SK-N-SH treated with all-trans-retinoic acid at 6 μM for 48 hours (cell line): ENCODE data around the gene KRT82.

Source experiments
- ATAC-seq: fragments of 200-7000 bp; cut with Tn5 transposase; 3 replicates; pipeline ENCODE4 v1.9.1; 2020; ENCODE audit warnings: mild to moderate bottlenecking, moderate library complexity
- ARNTL ChIP-seq: fragments of 450-650 bp; formaldehyde crosslinking; IDR thresholded peaks from 2 replicates; pipeline ENCODE4 v1.5.0; 2020; ENCODE audit warnings: low read depth, mild to moderate bottlenecking, moderate library complexity, borderline replicate concordance
- CSDC2 ChIP-seq: fragments of 250-450 bp; sonication (Bioruptor Pico); IDR thresholded peaks from 2 replicates; pipeline ENCODE4 v1.5.0; 2020; ENCODE audit warnings: mild to moderate bottlenecking, moderate library complexity
- ESRRG ChIP-seq: fragments of 250-450 bp; sonication (Bioruptor Pico); IDR thresholded peaks from 2 replicates; pipeline ENCODE4 v1.6.1; 2021; ENCODE audit warnings: mild to moderate bottlenecking
- GLIS3 ChIP-seq: fragments of 250-450 bp; sonication (Bioruptor Pico); IDR thresholded peaks from 2 replicates; pipeline ENCODE4 v1.5.0; 2020; ENCODE audit warnings: mild to moderate bottlenecking, moderate library complexity
- ISL1 ChIP-seq: fragments of 250-450 bp; sonication (Bioruptor Pico); IDR thresholded peaks from 2 replicates; pipeline ENCODE4 v2.1.2; 2022; ENCODE audit warnings: mild to moderate bottlenecking, moderate library complexity
- OSR1 ChIP-seq: fragments of 250-450 bp; sonication (Bioruptor Pico); IDR thresholded peaks from 2 replicates; pipeline ENCODE4 v1.8.0; 2022; ENCODE audit warnings: moderate library complexity, mild to moderate bottlenecking, inconsistent platforms
- PPARA ChIP-seq: fragments of 250-450 bp; sonication (Bioruptor Pico); IDR thresholded peaks from 2 replicates; pipeline ENCODE4 v1.5.0; 2020; ENCODE audit warnings: mild to moderate bottlenecking, borderline replicate concordance
- RARB ChIP-seq: fragments of 250-450 bp; sonication (Bioruptor Pico); IDR thresholded peaks from 2 replicates; pipeline ENCODE4 v1.8.0; 2021; ENCODE audit warnings: mild to moderate bottlenecking, moderate library complexity
- SNAI2 ChIP-seq: fragments of 250-450 bp; sonication (Bioruptor Pico); IDR thresholded peaks from 2 replicates; pipeline ENCODE4 v1.5.0; 2020; ENCODE audit warnings: mild to moderate bottlenecking, moderate library complexity
- TCF4 ChIP-seq: fragments of 250-450 bp; sonication (Bioruptor Pico); IDR thresholded peaks from 2 replicates; pipeline ENCODE4 v1.8.0; 2021; ENCODE audit warnings: mild to moderate bottlenecking, moderate library complexity, borderline replicate concordance
- TOX ChIP-seq: fragments of 250-450 bp; sonication (Bioruptor Pico); IDR thresholded peaks from 2 replicates; pipeline ENCODE4 v1.8.0; 2021; ENCODE audit warnings: mild to moderate bottlenecking, moderate library complexity, borderline replicate concordance
- ZC3H10 ChIP-seq: fragments of 250-450 bp; sonication (Bioruptor Pico); IDR thresholded peaks from 2 replicates; pipeline ENCODE4 v1.5.1; 2021; ENCODE audit warnings: mild to moderate bottlenecking, moderate library complexity
- ZFP3 ChIP-seq: fragments of 250-450 bp; sonication (Bioruptor Pico); IDR thresholded peaks from 2 replicates; pipeline ENCODE4 v1.5.0; 2020; ENCODE audit warnings: mild to moderate bottlenecking, moderate library complexity
- ZFP30 ChIP-seq: fragments of 450-650 bp; formaldehyde crosslinking; IDR thresholded peaks from 2 replicates; pipeline ENCODE4 v1.5.0; 2022; ENCODE audit warnings: mild to moderate bottlenecking, moderate library complexity
- ZNF565 ChIP-seq: fragments of 450-650 bp; formaldehyde crosslinking; conservative IDR thresholded peaks from 2 replicates; pipeline ENCODE4 v1.5.0; 2020; ENCODE audit warnings: low read depth, mild to moderate bottlenecking, moderate library complexity
- ZNF70 ChIP-seq: fragments of 450-650 bp; formaldehyde crosslinking; IDR thresholded peaks from 2 replicates; pipeline ENCODE4 v1.5.0; 2020; ENCODE audit warnings: mild to moderate bottlenecking, moderate library complexity
- ZNF8 ChIP-seq: fragments of 450-650 bp; formaldehyde crosslinking; IDR thresholded peaks from 2 replicates; pipeline ENCODE4 v1.5.0; 2020; ENCODE audit warnings: mild to moderate bottlenecking, moderate library complexity
- TF ChIP-seq, protein P1 (sequence below): fragments of 250-450 bp; sonication (Bioruptor Pico); IDR thresholded peaks from 2 replicates; pipeline ENCODE4 v1.5.1; 2021; ENCODE audit warnings: mild to moderate bottlenecking, moderate library complexity
- TF ChIP-seq, protein P2 (sequence below): fragments of 250-450 bp; sonication (Bioruptor Pico); IDR thresholded peaks from 2 replicates; pipeline ENCODE4 v1.8.0; 2020; ENCODE audit warnings: mild to moderate bottlenecking, moderate library complexity, borderline replicate concordance
- TF ChIP-seq, protein P3 (sequence below): fragments of 250-450 bp; sonication (Bioruptor Pico); IDR thresholded peaks from 2 replicates; pipeline ENCODE4 v1.5.1; 2020; ENCODE audit warnings: low read depth, mild to moderate bottlenecking, moderate library complexity
- TF ChIP-seq, protein P4 (sequence below): fragments of 250-450 bp; sonication (Bioruptor Pico); IDR thresholded peaks from 2 replicates; pipeline ENCODE4 v1.8.0; 2021; ENCODE audit warnings: low read depth, mild to moderate bottlenecking, moderate library complexity, borderline replicate concordance
- TF ChIP-seq, protein P5 (sequence below): fragments of 250-450 bp; sonication (Bioruptor Pico); IDR thresholded peaks from 2 replicates; pipeline ENCODE4 v1.5.0; 2020; ENCODE audit warnings: mild to moderate bottlenecking, moderate library complexity

Gene KRT82

DNA sequence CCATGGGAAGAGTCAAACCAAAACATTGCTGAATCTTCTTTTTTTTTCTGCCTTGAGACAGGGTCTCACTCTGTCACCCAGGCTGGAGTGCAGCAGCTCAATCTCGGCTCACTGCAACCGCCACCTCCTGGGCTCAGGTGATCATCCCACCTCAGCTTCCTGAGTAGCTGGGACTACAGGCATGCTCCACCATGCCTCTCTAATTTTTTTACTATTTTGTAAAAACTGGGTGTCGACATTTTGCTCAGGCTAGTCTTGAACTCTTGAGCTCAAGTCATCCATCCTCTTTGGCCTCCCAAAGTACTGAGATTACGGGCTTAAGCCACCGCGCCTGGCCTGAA, 29.5 kb upstream of the KRT82 start:
- ATAC-seq = no peak
- TF ChIP-seq, protein P1, sequence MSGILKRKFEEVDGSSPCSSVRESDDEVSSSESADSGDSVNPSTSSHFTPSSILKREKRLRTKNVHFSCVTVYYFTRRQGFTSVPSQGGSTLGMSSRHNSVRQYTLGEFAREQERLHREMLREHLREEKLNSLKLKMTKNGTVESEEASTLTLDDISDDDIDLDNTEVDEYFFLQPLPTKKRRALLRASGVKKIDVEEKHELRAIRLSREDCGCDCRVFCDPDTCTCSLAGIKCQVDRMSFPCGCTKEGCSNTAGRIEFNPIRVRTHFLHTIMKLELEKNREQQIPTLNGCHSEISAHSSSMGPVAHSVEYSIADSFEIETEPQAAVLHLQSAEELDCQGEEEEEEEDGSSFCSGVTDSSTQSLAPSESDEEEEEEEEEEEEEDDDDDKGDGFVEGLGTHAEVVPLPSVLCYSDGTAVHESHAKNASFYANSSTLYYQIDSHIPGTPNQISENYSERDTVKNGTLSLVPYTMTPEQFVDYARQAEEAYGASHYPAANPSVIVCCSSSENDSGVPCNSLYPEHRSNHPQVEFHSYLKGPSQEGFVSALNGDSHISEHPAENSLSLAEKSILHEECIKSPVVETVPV (CRISPR knock-in tag) = no peak
- TF ChIP-seq PPARA = no peak

DNA sequence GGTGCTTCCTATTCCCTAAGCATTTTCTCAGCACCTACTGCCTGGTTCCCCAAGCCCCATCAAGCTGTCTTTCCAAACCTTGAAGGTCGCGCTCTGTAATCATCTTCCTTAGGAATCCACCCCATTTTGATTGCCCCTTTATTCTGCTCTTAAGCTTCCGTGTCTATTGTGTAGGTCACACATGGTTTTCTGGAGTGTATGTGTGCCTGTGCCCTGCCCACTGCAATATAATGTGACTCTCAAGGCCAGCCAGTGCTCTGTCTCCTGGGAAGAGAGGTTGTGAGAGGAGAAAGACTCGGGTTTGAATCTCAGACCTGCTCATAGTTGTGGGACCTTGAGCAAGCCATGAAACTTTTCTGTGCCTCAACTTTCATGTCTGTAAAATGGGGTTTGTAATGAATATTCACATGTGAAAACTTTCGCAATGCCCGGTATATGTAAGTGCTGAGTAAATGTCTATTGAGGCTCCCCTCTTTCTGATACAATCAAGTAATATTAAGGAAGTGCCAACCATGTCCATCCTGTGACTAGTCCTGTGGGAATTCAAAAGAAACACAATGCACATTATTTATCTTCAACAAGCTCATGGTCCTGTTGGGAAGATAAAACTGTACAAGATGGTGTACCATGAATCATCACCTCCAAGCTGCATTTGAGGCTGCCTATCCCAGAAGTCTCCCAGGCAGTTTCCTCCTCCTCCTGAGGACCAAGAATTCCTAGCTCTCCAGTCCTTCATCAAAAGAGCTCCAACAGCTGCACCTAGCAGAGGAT, 28.8 kb upstream of the KRT82 start:
- ATAC-seq = no peak
- TF ChIP-seq TOX (CRISPR knock-in tag) = no peak
- no peak for TF ChIP-seq ZNF8 (CRISPR knock-in tag)
- TF ChIP-seq ESRRG (CRISPR knock-in tag) = no peak
- TF ChIP-seq ZFP30 (CRISPR knock-in tag) = no peak
- no peak for TF ChIP-seq OSR1 (CRISPR knock-in tag)
- TF ChIP-seq ZC3H10 (CRISPR knock-in tag) = no peak
- no peak for TF ChIP-seq TCF4 (CRISPR knock-in tag)
- TF ChIP-seq RARB (CRISPR knock-in tag) = no peak
- TF ChIP-seq ARNTL (CRISPR knock-in tag) = no peak
- TF ChIP-seq ZNF70 (CRISPR knock-in tag) = no peak

DNA sequence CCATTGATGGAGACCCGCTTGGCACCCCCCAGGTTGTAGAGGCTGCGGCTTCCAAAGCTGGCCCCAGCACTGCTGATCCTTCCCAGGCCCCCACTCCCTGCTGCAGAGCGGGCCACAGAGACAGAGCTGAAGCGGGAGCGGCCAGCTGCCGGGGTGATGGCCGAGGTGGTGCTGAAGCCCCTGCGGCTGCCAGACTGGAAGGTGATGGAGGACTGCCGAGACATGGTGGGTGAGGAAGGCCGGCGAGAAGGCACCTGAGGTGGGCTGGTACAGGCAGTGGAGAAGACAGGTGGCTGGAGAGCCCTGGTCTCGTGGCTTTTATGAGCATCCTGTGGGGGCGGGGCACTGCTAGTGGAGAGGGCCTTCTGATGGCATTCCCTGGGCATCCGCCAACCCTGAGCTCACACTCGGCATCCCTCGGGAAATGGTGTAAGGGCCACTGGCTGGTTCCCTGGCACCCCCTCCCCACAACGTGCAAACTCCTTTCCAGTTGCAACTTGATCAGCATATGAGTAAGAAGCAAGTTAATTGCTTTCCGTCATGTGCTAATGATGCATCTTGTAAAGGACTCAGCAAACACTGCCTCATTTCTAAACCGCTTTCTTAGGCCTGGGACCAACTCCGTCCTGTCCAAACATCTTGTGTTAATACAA, 28.1 kb upstream of the KRT82 start, which contains the start of gene KRT75:
Gene KRT75, minus strand, starts transcription at position 291 of the 653 bp plus-strand sequence. Its CDS starts 67 bp downstream, at position 224.
- no peak for ATAC-seq
- TF ChIP-seq, protein P1 (CRISPR knock-in tag) = no peak
- TF ChIP-seq ISL1 (no peak), TCF4 (CRISPR knock-in tag) (no peak), ZC3H10 (CRISPR knock-in tag) (no peak), ARNTL (CRISPR knock-in tag) (no peak), ESRRG (CRISPR knock-in tag) (no peak), ZNF565 (no peak), SNAI2 (no peak)
- TF ChIP-seq, protein P2, sequence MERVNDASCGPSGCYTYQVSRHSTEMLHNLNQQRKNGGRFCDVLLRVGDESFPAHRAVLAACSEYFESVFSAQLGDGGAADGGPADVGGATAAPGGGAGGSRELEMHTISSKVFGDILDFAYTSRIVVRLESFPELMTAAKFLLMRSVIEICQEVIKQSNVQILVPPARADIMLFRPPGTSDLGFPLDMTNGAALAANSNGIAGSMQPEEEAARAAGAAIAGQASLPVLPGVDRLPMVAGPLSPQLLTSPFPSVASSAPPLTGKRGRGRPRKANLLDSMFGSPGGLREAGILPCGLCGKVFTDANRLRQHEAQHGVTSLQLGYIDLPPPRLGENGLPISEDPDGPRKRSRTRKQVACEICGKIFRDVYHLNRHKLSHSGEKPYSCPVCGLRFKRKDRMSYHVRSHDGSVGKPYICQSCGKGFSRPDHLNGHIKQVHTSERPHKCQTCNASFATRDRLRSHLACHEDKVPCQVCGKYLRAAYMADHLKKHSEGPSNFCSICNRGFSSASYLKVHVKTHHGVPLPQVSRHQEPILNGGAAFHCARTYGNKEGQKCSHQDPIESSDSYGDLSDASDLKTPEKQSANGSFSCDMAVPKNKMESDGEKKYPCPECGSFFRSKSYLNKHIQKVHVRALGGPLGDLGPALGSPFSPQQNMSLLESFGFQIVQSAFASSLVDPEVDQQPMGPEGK = no peak
- TF ChIP-seq, protein P3, sequence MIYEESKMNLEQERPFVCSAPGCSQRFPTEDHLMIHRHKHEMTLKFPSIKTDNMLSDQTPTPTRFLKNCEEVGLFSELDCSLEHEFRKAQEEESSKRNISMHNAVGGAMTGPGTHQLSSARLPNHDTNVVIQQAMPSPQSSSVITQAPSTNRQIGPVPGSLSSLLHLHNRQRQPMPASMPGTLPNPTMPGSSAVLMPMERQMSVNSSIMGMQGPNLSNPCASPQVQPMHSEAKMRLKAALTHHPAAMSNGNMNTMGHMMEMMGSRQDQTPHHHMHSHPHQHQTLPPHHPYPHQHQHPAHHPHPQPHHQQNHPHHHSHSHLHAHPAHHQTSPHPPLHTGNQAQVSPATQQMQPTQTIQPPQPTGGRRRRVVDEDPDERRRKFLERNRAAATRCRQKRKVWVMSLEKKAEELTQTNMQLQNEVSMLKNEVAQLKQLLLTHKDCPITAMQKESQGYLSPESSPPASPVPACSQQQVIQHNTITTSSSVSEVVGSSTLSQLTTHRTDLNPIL (CRISPR knock-in tag) = no peak
- TF ChIP-seq, protein P4, sequence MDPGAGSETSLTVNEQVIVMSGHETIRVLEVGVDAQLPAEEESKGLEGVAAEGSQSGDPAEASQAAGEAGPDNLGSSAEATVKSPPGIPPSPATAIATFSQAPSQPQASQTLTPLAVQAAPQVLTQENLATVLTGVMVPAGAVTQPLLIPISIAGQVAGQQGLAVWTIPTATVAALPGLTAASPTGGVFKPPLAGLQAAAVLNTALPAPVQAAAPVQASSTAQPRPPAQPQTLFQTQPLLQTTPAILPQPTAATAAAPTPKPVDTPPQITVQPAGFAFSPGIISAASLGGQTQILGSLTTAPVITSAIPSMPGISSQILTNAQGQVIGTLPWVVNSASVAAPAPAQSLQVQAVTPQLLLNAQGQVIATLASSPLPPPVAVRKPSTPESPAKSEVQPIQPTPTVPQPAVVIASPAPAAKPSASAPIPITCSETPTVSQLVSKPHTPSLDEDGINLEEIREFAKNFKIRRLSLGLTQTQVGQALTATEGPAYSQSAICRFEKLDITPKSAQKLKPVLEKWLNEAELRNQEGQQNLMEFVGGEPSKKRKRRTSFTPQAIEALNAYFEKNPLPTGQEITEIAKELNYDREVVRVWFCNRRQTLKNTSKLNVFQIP (CRISPR knock-in tag) = no peak

DNA sequence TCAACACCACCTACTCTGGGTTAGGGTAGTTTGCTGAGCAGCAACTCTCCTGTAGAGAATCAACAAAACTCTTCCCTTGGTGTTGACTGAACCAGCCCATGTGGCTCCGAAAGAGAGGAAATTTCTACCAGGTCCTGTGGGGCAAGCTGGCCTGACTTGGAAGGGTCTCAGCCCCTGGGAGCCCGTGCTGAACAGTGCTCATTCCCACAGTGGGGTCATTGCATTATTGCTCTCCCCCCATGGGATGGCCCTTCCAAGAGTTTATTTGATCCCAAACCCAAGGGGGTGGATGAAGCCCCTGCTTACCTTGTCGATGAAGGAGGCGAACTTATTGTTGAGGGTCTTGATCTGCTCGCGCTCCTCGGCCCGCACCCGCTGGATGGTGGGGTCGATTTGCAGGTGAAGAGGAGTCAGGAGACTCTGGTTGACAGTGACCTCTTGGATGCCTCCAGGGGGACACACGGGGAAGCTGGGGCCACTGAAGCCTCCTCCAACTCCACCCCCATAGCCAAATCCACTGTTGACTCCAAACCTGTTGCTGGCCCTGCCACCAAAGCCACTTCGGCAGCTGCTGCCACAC, 27.5 kb upstream of the KRT82 start:
- no peak for ATAC-seq
- TF ChIP-seq, protein P4 (CRISPR knock-in tag) = no peak
- TF ChIP-seq GLIS3 = no peak
- TF ChIP-seq ARNTL (CRISPR knock-in tag) = no peak
- TF ChIP-seq RARB (CRISPR knock-in tag) = no peak
- no peak for TF ChIP-seq ZFP3 (CRISPR knock-in tag)
- TF ChIP-seq ISL1 = no peak
- no peak for TF ChIP-seq TOX (CRISPR knock-in tag)
- TF ChIP-seq, protein P5, sequence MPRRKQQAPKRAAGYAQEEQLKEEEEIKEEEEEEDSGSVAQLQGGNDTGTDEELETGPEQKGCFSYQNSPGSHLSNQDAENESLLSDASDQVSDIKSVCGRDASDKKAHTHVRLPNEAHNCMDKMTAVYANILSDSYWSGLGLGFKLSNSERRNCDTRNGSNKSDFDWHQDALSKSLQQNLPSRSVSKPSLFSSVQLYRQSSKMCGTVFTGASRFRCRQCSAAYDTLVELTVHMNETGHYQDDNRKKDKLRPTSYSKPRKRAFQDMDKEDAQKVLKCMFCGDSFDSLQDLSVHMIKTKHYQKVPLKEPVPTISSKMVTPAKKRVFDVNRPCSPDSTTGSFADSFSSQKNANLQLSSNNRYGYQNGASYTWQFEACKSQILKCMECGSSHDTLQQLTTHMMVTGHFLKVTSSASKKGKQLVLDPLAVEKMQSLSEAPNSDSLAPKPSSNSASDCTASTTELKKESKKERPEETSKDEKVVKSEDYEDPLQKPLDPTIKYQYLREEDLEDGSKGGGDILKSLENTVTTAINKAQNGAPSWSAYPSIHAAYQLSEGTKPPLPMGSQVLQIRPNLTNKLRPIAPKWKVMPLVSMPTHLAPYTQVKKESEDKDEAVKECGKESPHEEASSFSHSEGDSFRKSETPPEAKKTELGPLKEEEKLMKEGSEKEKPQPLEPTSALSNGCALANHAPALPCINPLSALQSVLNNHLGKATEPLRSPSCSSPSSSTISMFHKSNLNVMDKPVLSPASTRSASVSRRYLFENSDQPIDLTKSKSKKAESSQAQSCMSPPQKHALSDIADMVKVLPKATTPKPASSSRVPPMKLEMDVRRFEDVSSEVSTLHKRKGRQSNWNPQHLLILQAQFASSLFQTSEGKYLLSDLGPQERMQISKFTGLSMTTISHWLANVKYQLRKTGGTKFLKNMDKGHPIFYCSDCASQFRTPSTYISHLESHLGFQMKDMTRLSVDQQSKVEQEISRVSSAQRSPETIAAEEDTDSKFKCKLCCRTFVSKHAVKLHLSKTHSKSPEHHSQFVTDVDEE = no peak
- TF ChIP-seq CSDC2 (CRISPR knock-in tag) = no peak
- no peak for TF ChIP-seq PPARA
